ENCODE data around the gene ATAD1.
"Not testable (repeated sequence)": the region's sequence is repeated elsewhere in the genome, so short reads cannot be mapped to it uniquely, and the experiment has no call there.

Gene ATAD1

DNA sequence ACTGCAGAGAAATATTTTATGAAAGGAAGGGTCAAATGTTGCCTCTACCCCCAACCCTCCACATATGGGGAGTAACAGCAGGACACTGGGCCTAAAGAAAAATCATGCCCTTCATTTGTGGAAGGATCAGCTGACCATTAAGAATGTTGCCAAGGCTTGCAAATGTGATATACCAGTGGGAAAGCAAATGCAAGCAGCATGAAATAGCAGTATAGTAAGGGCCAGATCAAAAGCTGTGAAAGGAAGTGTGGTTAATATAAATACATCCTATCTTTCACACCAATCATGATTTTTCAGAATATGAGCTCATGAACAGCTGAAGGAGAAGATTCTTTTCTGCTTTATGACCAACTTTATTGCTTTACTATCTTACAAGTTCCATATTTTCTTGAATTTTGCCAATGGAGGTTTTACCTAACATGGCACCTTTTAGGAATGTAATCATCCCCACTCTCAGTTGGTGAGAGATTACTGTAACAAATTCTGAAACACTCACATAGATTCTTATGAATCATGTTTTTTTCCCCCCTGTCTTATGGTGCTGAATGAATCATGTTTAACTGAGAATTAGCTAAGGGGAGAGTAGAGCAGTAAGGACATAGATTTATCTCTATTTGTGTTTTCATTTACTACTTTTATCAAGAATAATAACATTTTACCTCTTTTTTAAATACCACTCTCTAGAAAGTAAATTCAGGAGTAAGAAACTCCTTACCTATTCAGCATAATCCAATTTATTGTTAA is 12.1 kb upstream of the ATAD1 start:
- no peak overlapping the region for H3K4ac ChIP-seq (ENCODE audit: low read depth, low read length)
- no peak overlapping the region for H3K18ac ChIP-seq (ENCODE audit: low read length)
- H3K79me2 ChIP-seq (ENCODE audit: control insufficient read depth, insufficient read depth, low read length, poor library complexity): no peaks in the 10 kb centered on the region

DNA sequence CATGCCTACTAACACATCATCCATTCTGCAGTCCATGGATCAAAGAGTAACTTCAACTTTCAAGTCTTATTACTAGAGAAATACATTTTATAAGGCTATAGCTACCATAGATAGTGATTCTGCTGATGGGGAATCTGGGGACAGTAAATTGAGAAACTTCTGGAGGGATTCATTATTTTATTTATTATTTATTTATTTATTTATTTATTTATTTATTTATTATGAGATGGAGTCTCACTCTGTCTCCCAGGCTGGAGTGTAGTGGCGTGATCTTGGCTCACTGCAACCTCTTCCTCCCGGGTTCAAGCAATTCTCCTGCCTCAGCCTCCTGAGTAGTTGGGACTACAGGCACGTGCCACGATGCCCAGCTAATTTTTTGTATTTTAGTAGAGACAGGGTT is 11.0 kb upstream of the ATAD1 start:
- not testable (repeated sequence) for H4K8ac ChIP-seq (ENCODE audit: low read depth, low read length); H3K9ac ChIP-seq (ENCODE audit: low read length); H3K18ac ChIP-seq (ENCODE audit: low read length); H4K91ac ChIP-seq (ENCODE audit: low read depth, low read length); H3K9me3 ChIP-seq (ENCODE audit: insufficient read depth, low read depth, low read length); H3K27ac ChIP-seq (ENCODE audit: low read depth, low read length); H2BK120ac ChIP-seq (ENCODE audit: insufficient read depth, low read length, poor library complexity); H3K79me1 ChIP-seq (ENCODE audit: low read length); H4K12ac ChIP-seq (ENCODE audit: low read depth, low read length); H2BK5ac ChIP-seq (ENCODE audit: low read depth, low read length, poor library complexity); H3K4me2 ChIP-seq (ENCODE audit: low read length); H3K23ac ChIP-seq (ENCODE audit: low read length); H3K36me3 ChIP-seq (ENCODE audit: control insufficient read depth in 1 of 2, insufficient read depth in 2 of 2, low read length in 2 of 2); H3K4me3 ChIP-seq (ENCODE audit: low read depth, low read length); H2AK5ac ChIP-seq (ENCODE audit: low read length); H2AFZ ChIP-seq (ENCODE audit: insufficient read depth, low read length, poor library complexity); H3K27me3 ChIP-seq (ENCODE audit: insufficient read depth, low read length); H3K4ac ChIP-seq (ENCODE audit: low read depth, low read length); DNase-seq; H2BK12ac ChIP-seq (ENCODE audit: low read length); H3K14ac ChIP-seq (ENCODE audit: low read length); H3K4me1 ChIP-seq (ENCODE audit: control insufficient read depth in 1 of 2, insufficient read depth in 2 of 2, low read length in 2 of 2); H3K79me2 ChIP-seq (ENCODE audit: control insufficient read depth, insufficient read depth, low read length, poor library complexity)
- WGBS (ENCODE audit: extremely low coverage, insufficient coverage, insufficient read length): no CpG with 5 or more reads among the region's 4 CpGs

More for the DNA sequence above, 12.1 kb upstream of the ATAD1 start:
- no peaks in the 10 kb centered on the region for H3K9me3 ChIP-seq (ENCODE audit: insufficient read depth, low read depth, low read length)
- H3K27me3 ChIP-seq (ENCODE audit: insufficient read depth, low read length): no peaks in the 10 kb centered on the region
- DNase-seq: no peak
- no peak overlapping the region for H4K91ac ChIP-seq (ENCODE audit: low read depth, low read length)
- no peak overlapping the region for H4K8ac ChIP-seq (ENCODE audit: low read depth, low read length)
- H2BK120ac ChIP-seq (ENCODE audit: insufficient read depth, low read length, poor library complexity): no peak overlapping the region
- H2BK12ac ChIP-seq (ENCODE audit: low read length): no peak overlapping the region
- H3K4me1 ChIP-seq (ENCODE audit: control insufficient read depth in 1 of 2, insufficient read depth in 2 of 2, low read length in 2 of 2): no peaks in the 10 kb centered on the region
- no peak overlapping the region for H3K4me2 ChIP-seq (ENCODE audit: low read length)
- H3K36me3 ChIP-seq (ENCODE audit: control insufficient read depth in 1 of 2, insufficient read depth in 2 of 2, low read length in 2 of 2): no peaks in the 10 kb centered on the region
- no peak overlapping the region for H4K12ac ChIP-seq (ENCODE audit: low read depth, low read length)
- H2BK5ac ChIP-seq (ENCODE audit: low read depth, low read length, poor library complexity): no peak overlapping the region
- no peak overlapping the region for H3K14ac ChIP-seq (ENCODE audit: low read length)
- no peak overlapping the region for H2AFZ ChIP-seq (ENCODE audit: insufficient read depth, low read length, poor library complexity)
- no peak overlapping the region for H3K9ac ChIP-seq (ENCODE audit: low read length)
- no peak overlapping the region for H3K23ac ChIP-seq (ENCODE audit: low read length)
- no peaks in the 10 kb centered on the region for H3K79me1 ChIP-seq (ENCODE audit: low read length)
- no peak overlapping the region for H3K27ac ChIP-seq (ENCODE audit: low read depth, low read length)
- no peak overlapping the region for H3K4me3 ChIP-seq (ENCODE audit: low read depth, low read length)
- no peak overlapping the region for H2AK5ac ChIP-seq (ENCODE audit: low read length)

DNA sequence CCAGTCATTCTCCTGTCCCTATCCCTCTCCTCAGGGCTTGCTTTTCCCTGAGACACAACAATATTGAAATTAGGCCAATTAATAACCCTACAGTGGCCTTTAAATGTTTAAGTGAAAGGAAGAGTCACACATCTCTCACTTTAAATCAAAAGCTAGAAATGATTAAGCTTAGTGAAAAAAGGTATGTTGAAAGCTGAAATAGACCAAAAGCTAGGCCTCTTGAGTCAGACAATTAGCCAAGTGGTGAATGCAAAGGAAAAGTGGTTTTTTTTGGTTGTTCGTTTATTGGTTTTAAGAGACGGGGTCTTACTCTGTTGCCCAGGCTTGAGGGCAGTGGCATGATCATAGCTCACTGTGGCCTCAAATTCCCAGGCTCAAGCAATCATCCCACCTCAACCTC is 9.7 kb upstream of the ATAD1 start:
- H4K91ac ChIP-seq (ENCODE audit: low read depth, low read length): no peak overlapping the region
- no peak overlapping the region for H2BK12ac ChIP-seq (ENCODE audit: low read length)
- H2AFZ ChIP-seq (ENCODE audit: insufficient read depth, low read length, poor library complexity): no peak overlapping the region
- no peak overlapping the region for H3K14ac ChIP-seq (ENCODE audit: low read length)
- no peaks in the 10 kb centered on the region for H3K9me3 ChIP-seq (ENCODE audit: insufficient read depth, low read depth, low read length)
- no peak overlapping the region for H4K12ac ChIP-seq (ENCODE audit: low read depth, low read length)
- H3K23ac ChIP-seq (ENCODE audit: low read length): no peak overlapping the region
- H3K4me2 ChIP-seq (ENCODE audit: low read length): no peak overlapping the region
- H3K79me1 ChIP-seq (ENCODE audit: low read length): no peaks in the 10 kb centered on the region
- H3K4me1 ChIP-seq (ENCODE audit: control insufficient read depth in 1 of 2, insufficient read depth in 2 of 2, low read length in 2 of 2): no peaks in the 10 kb centered on the region
- H3K18ac ChIP-seq (ENCODE audit: low read length): no peak overlapping the region
- DNase-seq: no peak
- H2AK5ac ChIP-seq (ENCODE audit: low read length): no peak overlapping the region
- no CpG with 5 or more reads among the region's 2 CpGs for WGBS (ENCODE audit: extremely low coverage, insufficient coverage, insufficient read length)
- H3K36me3 ChIP-seq (ENCODE audit: control insufficient read depth in 1 of 2, insufficient read depth in 2 of 2, low read length in 2 of 2): no peaks in the 10 kb centered on the region
- H2BK5ac ChIP-seq (ENCODE audit: low read depth, low read length, poor library complexity): no peak overlapping the region
- H3K79me2 ChIP-seq (ENCODE audit: control insufficient read depth, insufficient read depth, low read length, poor library complexity): no peaks in the 10 kb centered on the region
- H2BK120ac ChIP-seq (ENCODE audit: insufficient read depth, low read length, poor library complexity): no peak overlapping the region
- no peak overlapping the region for H3K4ac ChIP-seq (ENCODE audit: low read depth, low read length)
- H3K27ac ChIP-seq (ENCODE audit: low read depth, low read length): no peak overlapping the region
- no peak overlapping the region for H4K8ac ChIP-seq (ENCODE audit: low read depth, low read length)
- H3K9ac ChIP-seq (ENCODE audit: low read length): no peak overlapping the region
- no peak overlapping the region for H3K4me3 ChIP-seq (ENCODE audit: low read depth, low read length)
- no peaks in the 10 kb centered on the region for H3K27me3 ChIP-seq (ENCODE audit: insufficient read depth, low read length)

DNA sequence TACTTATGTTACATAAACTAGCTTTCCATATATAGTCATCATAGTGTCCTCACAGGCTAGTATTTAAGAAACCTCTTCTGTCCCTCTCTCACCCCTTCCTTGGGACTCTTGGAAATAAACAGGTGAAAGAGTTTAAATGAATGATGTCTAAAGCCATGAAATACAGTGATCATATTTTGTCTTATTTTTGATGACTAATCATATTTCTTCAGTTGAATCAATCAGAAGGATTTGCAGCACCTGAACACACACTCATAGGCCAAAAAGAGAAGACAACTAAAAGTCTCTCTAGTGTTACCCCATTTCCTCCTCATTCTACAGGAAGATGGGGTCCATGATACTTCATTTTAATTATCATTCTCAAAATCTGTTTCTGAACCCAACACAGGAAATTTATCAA is 8.6 kb upstream of the ATAD1 start:
- Histone ChIP-seq H3K36me3 (ENCODE audit: control insufficient read depth in 1 of 2, insufficient read depth in 2 of 2, low read length in 2 of 2) (no peaks in the 10 kb centered on the region), H3K4me3 (ENCODE audit: low read depth, low read length) (no peak overlapping the region), H4K91ac (ENCODE audit: low read depth, low read length) (no peak overlapping the region), H3K4me2 (ENCODE audit: low read length) (no peak overlapping the region), H3K14ac (ENCODE audit: low read length) (no peak overlapping the region), H3K27me3 (ENCODE audit: insufficient read depth, low read length) (no peaks in the 10 kb centered on the region), H4K8ac (ENCODE audit: low read depth, low read length) (no peak overlapping the region), H3K9me3 (ENCODE audit: insufficient read depth, low read depth, low read length) (no peaks in the 10 kb centered on the region), H3K79me2 (ENCODE audit: control insufficient read depth, insufficient read depth, low read length, poor library complexity) (no peaks in the 10 kb centered on the region), H3K4me1 (ENCODE audit: control insufficient read depth in 1 of 2, insufficient read depth in 2 of 2, low read length in 2 of 2) (no peaks in the 10 kb centered on the region), H3K18ac (ENCODE audit: low read length) (no peak overlapping the region), H4K12ac (ENCODE audit: low read depth, low read length) (no peak overlapping the region), H3K27ac (ENCODE audit: low read depth, low read length) (no peak overlapping the region), H3K23ac (ENCODE audit: low read length) (no peak overlapping the region), H2AFZ (ENCODE audit: insufficient read depth, low read length, poor library complexity) (no peak overlapping the region), H2AK5ac (ENCODE audit: low read length) (no peak overlapping the region), H3K9ac (ENCODE audit: low read length) (no peak overlapping the region), H3K79me1 (ENCODE audit: low read length) (no peaks in the 10 kb centered on the region), H2BK120ac (ENCODE audit: insufficient read depth, low read length, poor library complexity) (no peak overlapping the region), H2BK5ac (ENCODE audit: low read depth, low read length, poor library complexity) (no peak overlapping the region), H3K4ac (ENCODE audit: low read depth, low read length) (no peak overlapping the region), H2BK12ac (ENCODE audit: low read length) (no peak overlapping the region)
- DNase-seq: no peak
